H1 (cell line): ENCODE data around the gene TPBG. TPM values are rescaled to one million over a fixed set of nuclear protein-coding genes. Genes with fewer than 3 reads are reported as not detected.

Experiments
- CTCF ChIA-PET: fragments of 300-600 bp; sonication (Branson Sonifier 250); formaldehyde crosslinking; loops from one replicate; lab custom pipeline; 2021; ENCODE audit not compliant: partially characterized antibody; lab: Charles Lee
- POLR2A ChIA-PET: fragments of 300-600 bp; sonication (Branson Sonifier 250); formaldehyde crosslinking; loops from one replicate; lab custom pipeline; 2021; ENCODE audit warnings: inconsistent platforms; ENCODE audit not compliant: partially characterized antibody; lab: Charles Lee
- DNase-seq, 2 experiments: peaks; one replicate each; pipeline versions ENCODE4 v3.0.0 to v3.0.0-alpha.2; 2010 to 2022; ENCODE audit warnings: low spot score in 2 of 2, low read depth in 1 of 2, mixed read lengths in 1 of 2
- FAIRE-seq: peaks from 2 replicates; lab custom pipeline; 2011; peaks lifted over from hg19 to GRCh38; lab: Jason Lieb, UNC
- H2AFZ ChIP-seq: 2 replicates; pipeline ENCODE4 v1.8.1; 2012; ENCODE audit warnings: low read length, inconsistent platforms
- H2AK5ac ChIP-seq: 2 replicates; pipeline ENCODE4 v1.6.1; 2013; ENCODE audit warnings: low read depth, low read length
- H2BK120ac ChIP-seq: replicated peaks from 2 replicates; pipeline ENCODE3; 2013; ENCODE audit warnings: low read depth, low read length, inconsistent platforms
- H2BK12ac ChIP-seq: 2 replicates; pipeline ENCODE4 v1.6.1; 2013; ENCODE audit warnings: low read depth, low read length
- H2BK15ac ChIP-seq: 2 replicates; pipeline ENCODE4 v1.6.1; 2013; ENCODE audit warnings: low read length
- H2BK20ac ChIP-seq: 2 replicates; pipeline ENCODE4 v1.6.1; 2013; ENCODE audit warnings: low read length
- H2BK5ac ChIP-seq: 2 replicates; pipeline ENCODE4 v1.6.1; 2013; ENCODE audit warnings: low read depth, low read length
- H3K14ac ChIP-seq: 2 replicates; pipeline ENCODE4 v1.6.1; 2013; ENCODE audit warnings: inconsistent platforms; ENCODE audit not compliant: insufficient read length
- H3K18ac ChIP-seq: 2 replicates; pipeline ENCODE4 v1.6.1; 2013; ENCODE audit warnings: low read length; ENCODE audit errors: extremely low read depth
- H3K23ac ChIP-seq: 2 replicates; pipeline ENCODE4 v1.6.1; 2013; ENCODE audit warnings: inconsistent platforms; ENCODE audit not compliant: insufficient read length
- H3K23me2 ChIP-seq: 2 replicates; pipeline ENCODE4 v1.6.1; 2013; ENCODE audit warnings: low read depth, low read length
- H3K27ac ChIP-seq: 2 replicates; pipeline ENCODE4 v1.6.1; 2011; ENCODE audit warnings: low read depth, low read length, inconsistent platforms
- H3K27me3 ChIP-seq, 4 experiments: replicated peaks in 1 of 4; 1 replicate in 1 of 4; 2 replicates in 3 of 4; pipeline versions ENCODE4 v1.6.1 to v1.8.1; 2011 to 2013; ENCODE audit warnings: low read length in 3 of 4, mild to moderate bottlenecking in 3 of 4, inconsistent platforms in 2 of 4, mixed read lengths in 2 of 4, moderate library complexity in 1 of 4; ENCODE audit not compliant: control insufficient read depth in 3 of 4, insufficient read depth in 3 of 4; ENCODE audit errors: extremely low read depth in 1 of 4
- H3K36me3 ChIP-seq, 4 experiments: 2 replicates each; pipeline versions ENCODE4 v1.6.1 to v1.8.1; 2011 to 2013; ENCODE audit warnings: mild to moderate bottlenecking in 4 of 4, low read length in 3 of 4, moderate library complexity in 2 of 4, control low read depth in 1 of 4, inconsistent platforms in 1 of 4; ENCODE audit not compliant: insufficient read depth in 4 of 4, control insufficient read depth in 2 of 4
- H3K4ac ChIP-seq: replicated peaks from 2 replicates; pipeline ENCODE3; 2013; ENCODE audit warnings: low read length, low read depth, mixed read lengths, inconsistent platforms; ENCODE audit not compliant: insufficient read length
- H3K4me1 ChIP-seq, 4 experiments: replicated peaks in 1 of 4; 1 replicate in 1 of 4; 2 replicates in 3 of 4; pipeline versions ENCODE4 v1.6.1 to v1.8.1; 2011 to 2013; ENCODE audit warnings: low read length in 3 of 4, inconsistent platforms in 2 of 4, mixed read lengths in 1 of 4; ENCODE audit not compliant: insufficient read depth in 4 of 4, control insufficient read depth in 3 of 4
- H3K4me2 ChIP-seq, 2 experiments: 2 replicates each; pipeline versions ENCODE4 v1.6.1 to v1.8.1; 2011 to 2013; ENCODE audit warnings: low read depth in 2 of 2, low read length in 2 of 2, control low read depth in 1 of 2, inconsistent platforms in 1 of 2, mild to moderate bottlenecking in 1 of 2; ENCODE audit not compliant: insufficient read depth in 1 of 2
- H3K4me3 ChIP-seq, 4 experiments: fragments of 200-600, 300-600 bp in 1 of 4; sonication (generic), shearing (Covaris generic), sonication (Bioruptor Twin) in 1 of 4; 2 replicates each; pipeline versions ENCODE4 v1.5.1 to v1.8.1; 2011 to 2016; ENCODE audit warnings: low read length in 4 of 4, low read depth in 3 of 4, control low read depth in 2 of 4, inconsistent platforms in 2 of 4, mild to moderate bottlenecking in 2 of 4, mixed read lengths in 1 of 4, moderate library complexity in 1 of 4; ENCODE audit not compliant: insufficient read depth in 2 of 4; ENCODE audit errors: extremely low read depth in 1 of 4
- H3K56ac ChIP-seq: replicated peaks from 2 replicates; pipeline ENCODE3; 2013; ENCODE audit warnings: low read depth, mild to moderate bottlenecking, mixed read lengths, low read length, inconsistent platforms; ENCODE audit not compliant: insufficient read length
- H3K79me1 ChIP-seq: 2 replicates; pipeline ENCODE4 v1.6.1; 2013; ENCODE audit warnings: low read depth, low read length, control low read depth
- H3K79me2 ChIP-seq, 2 experiments: 2 replicates each; pipeline versions ENCODE4 v1.6.1 to v1.8.1; 2012 to 2013; ENCODE audit warnings: low read length in 2 of 2, mild to moderate bottlenecking in 2 of 2, inconsistent platforms in 1 of 2; ENCODE audit not compliant: insufficient read depth in 2 of 2, control insufficient read depth in 1 of 2
- H3K9ac ChIP-seq, 4 experiments: replicated peaks in 1 of 4; 1 replicate in 1 of 4; 2 replicates in 3 of 4; pipeline versions ENCODE4 v1.6.1 to v1.8.1; 2011 to 2013; ENCODE audit warnings: low read depth in 3 of 4, low read length in 3 of 4, control low read depth in 2 of 4, mild to moderate bottlenecking in 2 of 4, moderate library complexity in 2 of 4, inconsistent platforms in 1 of 4; ENCODE audit errors: extremely low read depth in 1 of 4
- H3K9me3 ChIP-seq, 2 experiments: 2 replicates each; pipeline versions ENCODE4 v1.6.1 to v1.8.1; 2012 to 2013; ENCODE audit warnings: mild to moderate bottlenecking in 2 of 2, moderate library complexity in 2 of 2, control low read depth in 1 of 2, inconsistent platforms in 1 of 2, low read depth in 1 of 2, low read length in 1 of 2, mixed read lengths in 1 of 2; ENCODE audit not compliant: insufficient read depth in 2 of 2
- H4K20me1 ChIP-seq, 2 experiments: replicated peaks in 1 of 2; 2 replicates each; pipeline versions ENCODE3 to v1.8.1; 2011 to 2013; ENCODE audit warnings: inconsistent platforms in 2 of 2, low read length in 2 of 2, mild to moderate bottlenecking in 1 of 2; ENCODE audit not compliant: insufficient read depth in 2 of 2, control insufficient read depth in 1 of 2
- H4K5ac ChIP-seq: 2 replicates; pipeline ENCODE4 v1.6.1; 2013; ENCODE audit warnings: low read length, low read depth, mixed read lengths, inconsistent platforms; ENCODE audit not compliant: insufficient read length
- H4K8ac ChIP-seq: 2 replicates; pipeline ENCODE4 v1.8.0; 2013; ENCODE audit warnings: mild to moderate bottlenecking, moderate library complexity, low read length, inconsistent platforms; ENCODE audit not compliant: insufficient read depth; ENCODE audit errors: extremely low read depth
- H4K91ac ChIP-seq: replicated peaks from 2 replicates; pipeline ENCODE3; 2013; ENCODE audit warnings: low read length, mixed read lengths, inconsistent platforms; ENCODE audit not compliant: insufficient read length
- ASH2L ChIP-seq: fragments of 200-600, 300-600 bp; sonication (generic); IDR thresholded peaks from one replicate; pipeline ENCODE4 v1.7.1; 2017; ENCODE audit warnings: low read length
- JUN ChIP-seq: IDR thresholded peaks from 2 replicates; pipeline ENCODE4 v1.6.1; 2011; ENCODE audit warnings: low read depth, mild to moderate bottlenecking, improper control_type of control experiment, low read length
- KDM4A ChIP-seq: IDR thresholded peaks from one replicate; pipeline ENCODE4 v1.7.1; 2012; ENCODE audit warnings: low read depth, mild to moderate bottlenecking, moderate library complexity, low read length, inconsistent platforms; ENCODE audit not compliant: severe bottlenecking
- KDM5A ChIP-seq: fragments of 200-600 bp; IDR thresholded peaks from 2 replicates; pipeline ENCODE4 v1.7.1; 2012; ENCODE audit warnings: mild to moderate bottlenecking, low read length, inconsistent platforms, mixed read lengths
- SIN3A ChIP-seq, 2 experiments: IDR thresholded peaks in 1 of 2; conservative IDR thresholded peaks in 1 of 2; 2 replicates each; pipeline ENCODE4 v1.6.1; 2011 to 2012; ENCODE audit warnings: low read length in 2 of 2, improper control_type of control experiment in 1 of 2, low read depth in 1 of 2, mild to moderate bottlenecking in 1 of 2
- SUZ12 ChIP-seq: fragments of 200-600 bp; sonication (generic); IDR thresholded peaks from 2 replicates; pipeline ENCODE4 v1.6.1; 2012; ENCODE audit warnings: mild to moderate bottlenecking, inconsistent platforms, low read length, moderate library complexity, mixed read lengths
- WGBS, 2 experiments: shearing (Covaris generic) in 1 of 2; methylation state at CpG; one replicate each; pipeline versions ENCODE4 v1.1.6 to v1.1.7; 2013 to 2015; ENCODE audit warnings: low lambda C conversion rate in 2 of 2, mixed read lengths in 2 of 2, inconsistent platforms in 1 of 2, low coverage in 1 of 2, missing lambda C conversion rate in 1 of 2; ENCODE audit not compliant: insufficient replicate concordance in 2 of 2, insufficient coverage in 1 of 2, insufficient read length in 1 of 2; ENCODE audit errors: extremely low coverage in 1 of 2, missing lambda C conversion rate in 1 of 2; 5-methylcytosine and 5-hydroxymethylcytosine counted together
- polyA plus RNA-seq, 7 experiments: library from polyadenylated mRNA; depleted of rRNA in 3 of 7; stranded (reverse) in 5 of 7; unstranded in 2 of 7; fragments of >200 nt in 5 of 7; fragments of 200-250 nt in 2 of 7; gene quantifications; 1 replicate in 5 of 7; 2 replicates in 1 of 7; 4 replicates in 1 of 7; pipeline versions ENCODE4 v1.2.1 to v1.2.3, GENCODE V29; 2011 to 2013; ENCODE audit warnings: missing spikeins in 2 of 7, mixed read lengths in 2 of 7
- total RNA-seq: library from RNA; stranded (reverse); fragmentation: NEBNext Ultra II Directional; extraction: Animal tissue kit (Norgen Biotek cat#: 25700); gene quantifications from 2 replicates; pipeline ENCODE4 v1.2.1, GENCODE V29; 2021

Gene TPBG
- total and polyA plus RNA-seq, 2 of the 8 experiments (the other 6 are each of a cell fraction or from before 2014, with no cell fraction given), result 28.4 to 33.6 TPM

- no peak overlapping the region for H4K8ac ChIP-seq
- peak overlapping the region; percentile 83 to 98 for H3K4me2 ChIP-seq
- peak overlapping the region; percentile 70 to 97 (median 80) for H3K4me3 ChIP-seq
- no peaks in the 10 kb centered on the region; a peak in 1 of 7 replicates for H3K27me3 ChIP-seq
- H2AK5ac ChIP-seq, result no peak overlapping the region
- TF ChIP-seq JUN (no peak), SIN3A (conservative IDR thresholded peaks at IDR 0.05 in 1 of 2, IDR thresholded peaks at IDR 0.05 in 1 of 2; ENCODE audit: low read depth in 1 of 2, low read length in 2 of 2) (0 out of 4 replicates have a peak, but pooled peaks of 1 of the 2 experiments have one; percentile 22), ASH2L (no peak), KDM4A (peak; percentile 22), KDM5A (0 out of 2 replicates have a peak, but pooled peaks have one; percentile 10), SUZ12 (no peak)
- H3K56ac ChIP-seq, result no peak overlapping the region
- no peak overlapping the region for H3K4ac ChIP-seq
- H3K14ac ChIP-seq, result no peak overlapping the region
- no peak for DNase-seq
- POLR2A ChIA-PET, result interaction anchor here (0.6 to 1.5 kb wide), 7 partner anchors 29 to 809 kb away, joined by 3 to 5 read pairs (median 3); partner anchors contain the start of gene UBE3D
- H3K9me3 ChIP-seq, result no peaks in the 10 kb centered on the region
- no peak for FAIRE-seq
- H3K79me2 ChIP-seq, result peaks cover 0 to 21% of the 10 kb centered on the region in 2 experiments; a peak in 3 of 4 replicates
- peak overlapping the region; percentile 55; the same call in 1 of the 2 replicates for H2BK12ac ChIP-seq
- H2BK120ac ChIP-seq, result no peak overlapping the region
- H3K4me1 ChIP-seq, result peaks cover 5 to 16% (median 7%) of the 10 kb centered on the region in 4 experiments
- peaks cover 10% of the 10 kb centered on the region; the same call in 1 of the 2 replicates for H3K23me2 ChIP-seq
- H4K5ac ChIP-seq, result peak overlapping the region; percentile 12
- peak overlapping the region; percentile 99 for H2AFZ ChIP-seq
- H2BK5ac ChIP-seq, result peak overlapping the region; percentile 89; the same call in 1 of the 2 replicates
- peak overlapping the region in 3 of 4 experiments; percentile 68 to 86 (median 69); a peak in 5 of 7 replicates for H3K9ac ChIP-seq
- H3K36me3 ChIP-seq, result peaks cover 0 to 11% (median 2%) of the 10 kb centered on the region in 4 experiments; a peak in 2 of 8 replicates
- H2BK20ac ChIP-seq, result no peak overlapping the region; the same call in 1 of the 2 replicates
- H3K18ac ChIP-seq, result 0 out of 2 replicates have a peak overlapping the region, but pooled peaks have one; percentile 42
- H4K20me1 ChIP-seq, result peaks cover 0 to 3% of the 10 kb centered on the region in 2 experiments
- 6% methylated on average over 13 of the region's 13 CpGs; no CpG with 5 or more reads in 1 of the 2 experiments for WGBS, 2 experiments
- CTCF ChIA-PET, result interaction anchor here (0.6 to 3.3 kb wide), 17 partner anchors 14 to 708 kb away, joined by 3 to 27 read pairs (median 4); no protein-coding TSS in a partner anchor
- H3K27ac ChIP-seq, result peak overlapping the region; percentile 57; the same call in 1 of the 2 replicates
- H3K79me1 ChIP-seq, result no peaks in the 10 kb centered on the region
- no peak overlapping the region for H4K91ac ChIP-seq
- H3K23ac ChIP-seq, result no peak overlapping the region
- H2BK15ac ChIP-seq, result 0 out of 2 replicates have a peak overlapping the region, but pooled peaks have one; percentile 96
Observed at GRCh38 chr6:82362878-82363427, 664 bp upstream of the TPBG start.
